ENCODE data around the gene CLASRP. TPM values are rescaled to one million over a fixed set of nuclear protein-coding genes. Genes with fewer than 3 reads are reported as not detected.

The CLASRP gene
- total and polyA plus RNA-seq, 9 donors: 29.5 to 113 (median 80.3) TPM

DNA sequence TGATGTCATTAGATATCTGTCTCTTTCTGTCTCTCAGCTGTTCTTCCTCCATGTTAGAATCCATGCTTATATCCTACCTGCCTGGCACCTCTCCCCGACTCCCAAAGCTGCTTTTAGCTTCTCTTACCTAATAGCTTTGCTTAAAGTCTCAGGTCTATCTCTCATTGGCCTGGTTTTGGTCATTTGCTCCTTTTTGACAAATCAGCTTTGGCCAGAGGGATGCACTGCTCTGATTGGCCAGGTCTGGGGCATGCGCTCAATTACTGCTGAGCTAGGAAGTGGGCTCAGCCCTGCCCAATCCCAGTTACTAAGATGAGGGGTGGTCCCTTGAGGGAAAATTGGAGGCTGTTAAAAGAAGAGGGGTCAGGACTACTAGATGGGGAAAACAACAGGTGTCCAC, 11.5 kb upstream of the CLASRP start:
- no peak overlapping the region for H3K27ac ChIP-seq
- H3K9me3 ChIP-seq: no peaks in the 10 kb centered on the region
- no peaks in the 10 kb centered on the region for H3K36me3 ChIP-seq
- no peaks in the 10 kb centered on the region for H3K4me1 ChIP-seq (ENCODE audit: insufficient read depth)
- TF ChIP-seq, protein P1, sequence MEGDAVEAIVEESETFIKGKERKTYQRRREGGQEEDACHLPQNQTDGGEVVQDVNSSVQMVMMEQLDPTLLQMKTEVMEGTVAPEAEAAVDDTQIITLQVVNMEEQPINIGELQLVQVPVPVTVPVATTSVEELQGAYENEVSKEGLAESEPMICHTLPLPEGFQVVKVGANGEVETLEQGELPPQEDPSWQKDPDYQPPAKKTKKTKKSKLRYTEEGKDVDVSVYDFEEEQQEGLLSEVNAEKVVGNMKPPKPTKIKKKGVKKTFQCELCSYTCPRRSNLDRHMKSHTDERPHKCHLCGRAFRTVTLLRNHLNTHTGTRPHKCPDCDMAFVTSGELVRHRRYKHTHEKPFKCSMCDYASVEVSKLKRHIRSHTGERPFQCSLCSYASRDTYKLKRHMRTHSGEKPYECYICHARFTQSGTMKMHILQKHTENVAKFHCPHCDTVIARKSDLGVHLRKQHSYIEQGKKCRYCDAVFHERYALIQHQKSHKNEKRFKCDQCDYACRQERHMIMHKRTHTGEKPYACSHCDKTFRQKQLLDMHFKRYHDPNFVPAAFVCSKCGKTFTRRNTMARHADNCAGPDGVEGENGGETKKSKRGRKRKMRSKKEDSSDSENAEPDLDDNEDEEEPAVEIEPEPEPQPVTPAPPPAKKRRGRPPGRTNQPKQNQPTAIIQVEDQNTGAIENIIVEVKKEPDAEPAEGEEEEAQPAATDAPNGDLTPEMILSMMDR (IDR thresholded peaks at IDR 0.05): no peak
- TF ChIP-seq EP300 (IDR thresholded peaks at IDR 0.05) (no peak), POLR2A (IDR thresholded peaks at IDR 0.05) (no peak)
- no peak for DNase-seq
- 90 to 97% (median 94%) methylated on average over 2 of the region's 2 CpGs for WGBS, 3 donors
- H3K4me3 ChIP-seq: no peak overlapping the region
- intact Hi-C loops (cut with DNase I): no loop called here
- H3K27me3 ChIP-seq: no peaks in the 10 kb centered on the region

DNA sequence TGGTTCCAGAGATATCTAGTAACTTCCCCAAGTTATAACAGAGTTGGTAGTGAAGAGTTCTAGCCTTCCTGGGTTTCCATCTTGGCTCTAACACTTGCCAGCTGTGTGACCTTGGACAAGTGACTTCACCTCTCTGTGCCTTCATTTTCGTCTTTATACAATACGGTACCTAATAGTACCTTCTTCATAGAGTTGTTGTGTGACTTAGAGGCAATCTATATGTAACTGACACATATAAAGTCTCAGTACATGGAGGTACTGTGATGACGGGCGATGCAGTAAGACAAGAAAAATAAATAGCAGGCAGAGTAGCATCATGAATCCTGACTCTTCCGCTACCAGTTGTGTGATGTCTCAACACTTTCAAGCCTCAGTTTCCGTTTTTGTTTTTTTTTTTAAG, 8.0 kb upstream of the CLASRP start:
- no peak overlapping the region for H3K4me3 ChIP-seq
- no peak for DNase-seq
- H3K27me3 ChIP-seq: no peaks in the 10 kb centered on the region
- TF ChIP-seq EP300 (IDR thresholded peaks at IDR 0.05) (no peak), POLR2A (IDR thresholded peaks at IDR 0.05) (no peak)
- TF ChIP-seq, protein P1 (IDR thresholded peaks at IDR 0.05): no peak
- H3K4me1 ChIP-seq (ENCODE audit: insufficient read depth): no peaks in the 10 kb centered on the region
- H3K36me3 ChIP-seq: no peaks in the 10 kb centered on the region
- H3K27ac ChIP-seq: no peak overlapping the region
- intact Hi-C loops (cut with DNase I): no loop called here
- 95 to 97% (median 95%) methylated on average over 6 of the region's 6 CpGs for WGBS, 3 donors
- no peaks in the 10 kb centered on the region for H3K9me3 ChIP-seq

- Histone ChIP-seq H3K27ac (no peak overlapping the region), H3K9me3 (no peaks in the 10 kb centered on the region), H3K36me3 (no peaks in the 10 kb centered on the region), H3K27me3 (no peaks in the 10 kb centered on the region), H3K4me1 (ENCODE audit: insufficient read depth) (no peaks in the 10 kb centered on the region), H3K4me3 (no peak overlapping the region)
- TF ChIP-seq POLR2A (IDR thresholded peaks at IDR 0.05) (no peak), EP300 (IDR thresholded peaks at IDR 0.05) (no peak)
- TF ChIP-seq, protein P1 (IDR thresholded peaks at IDR 0.05): no peak
- no peak for DNase-seq
- intact Hi-C loops (cut with DNase I): no loop called here
- WGBS, 3 donors: 75 to 86% (median 75%) methylated on average over 18 of the region's 18 CpGs
These were observed 6.4 kb upstream of the CLASRP start for GRCh38 chr19:45032421-45032820.

DNA sequence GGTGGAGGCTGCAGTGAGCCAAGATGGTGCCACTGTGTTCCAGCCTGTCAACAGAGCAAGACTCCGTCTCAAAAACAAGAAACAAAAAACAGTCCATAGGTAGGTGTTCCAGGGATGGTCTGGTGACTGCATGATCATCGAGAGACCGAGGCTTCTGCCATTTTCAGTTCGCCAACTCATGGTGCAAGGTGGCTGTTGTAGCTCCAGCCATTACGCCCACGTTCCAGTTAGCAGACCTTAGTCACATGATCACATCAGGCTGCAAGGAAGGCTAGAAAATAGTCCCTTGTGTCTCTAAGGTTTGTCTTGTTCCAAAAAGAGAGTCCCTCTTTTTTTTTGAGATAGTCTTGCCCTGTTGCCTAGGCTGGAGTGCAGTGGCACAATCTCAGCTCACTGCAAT, 3.1 kb upstream of the CLASRP start:
- TF ChIP-seq, protein P1 (IDR thresholded peaks at IDR 0.05): no peak
- no peak for TF ChIP-seq EP300 (IDR thresholded peaks at IDR 0.05)
- TF ChIP-seq POLR2A (IDR thresholded peaks at IDR 0.05): no peak
- peaks cover 6% of the 10 kb centered on the region for H3K4me1 ChIP-seq (ENCODE audit: insufficient read depth)
- no peak overlapping the region for H3K27ac ChIP-seq
- no peaks in the 10 kb centered on the region for H3K36me3 ChIP-seq
- no peaks in the 10 kb centered on the region for H3K9me3 ChIP-seq
- WGBS, 3 donors: 95 to 98% (median 97%) methylated on average over 6 of the region's 6 CpGs
- intact Hi-C loops (cut with DNase I): no loop called here
- DNase-seq: no peak
- H3K4me3 ChIP-seq: no peak overlapping the region
- H3K27me3 ChIP-seq: no peaks in the 10 kb centered on the region
